A549 (cell line): ENCODE measurements around the gene EXOC1.
"Not testable (repeated sequence)": the region's sequence is repeated elsewhere in the genome, so short reads cannot be mapped to it uniquely, and the experiment has no call there.

Source experiments
- CTCF ChIP-seq: fragments of >200 bp; sonication (Bioruptor Twin); formaldehyde crosslinking; IDR thresholded peaks from 3 replicates; pipeline ENCODE4 v1.5.1; 2016
- ESRRA ChIP-seq: fragments of 150-350 bp; IDR thresholded peaks from 2 replicates; pipeline ENCODE4 v1.6.1; 2014; ENCODE audit warnings: mild to moderate bottlenecking, low read length, borderline replicate concordance
- HDAC2 ChIP-seq: fragments of 200-600 bp; sonication (generic); IDR thresholded peaks from 2 replicates; pipeline ENCODE4 v1.6.1; 2016
- HMGXB4 ChIP-seq: fragments of 250-450 bp; sonication (Bioruptor Pico); IDR thresholded peaks from 2 replicates; pipeline ENCODE4 v1.5.0; 2021; ENCODE audit warnings: mild to moderate bottlenecking, moderate library complexity, borderline replicate concordance
- JUNB ChIP-seq: fragments of >200 bp; sonication (Bioruptor Twin); formaldehyde crosslinking; IDR thresholded peaks from 2 replicates; pipeline ENCODE4 v1.6.1; 2016
- MAX ChIP-seq: IDR thresholded peaks from 2 replicates; pipeline ENCODE4 v1.6.1; 2012
- MAZ ChIP-seq: fragments of 150-350 bp; IDR thresholded peaks from 2 replicates; pipeline ENCODE4 v1.6.1; 2014; ENCODE audit warnings: antibody characterized with exemption, low read depth, low read length, borderline replicate concordance
- POLR2A ChIP-seq: IDR thresholded peaks from 2 replicates; pipeline ENCODE4 v1.6.1; 2012; ENCODE audit warnings: mild to moderate bottlenecking, low read length
- RCOR1 ChIP-seq: fragments of 150-350 bp; IDR thresholded peaks from 2 replicates; pipeline ENCODE4 v1.6.1; 2014; ENCODE audit warnings: antibody characterized with exemption, low read length, low read depth
- RNF2 ChIP-seq: fragments of 200-600 bp; sonication (generic); IDR thresholded peaks from 2 replicates; pipeline ENCODE4 v1.6.1; 2016; ENCODE audit warnings: low read depth, mild to moderate bottlenecking, antibody characterized with exemption, moderate library complexity, borderline replicate concordance

- not testable (repeated sequence) for TF ChIP-seq MAX; RNF2; CTCF; JUNB; MAZ; POLR2A; RCOR1; HMGXB4 (CRISPR knock-in tag); ESRRA; HDAC2
Measured at GRCh38 chr4:55935907-55936306, 82.5 kb downstream of the EXOC1 start.
